ENCODE data around the gene AP1B1. TPM values are rescaled to one million over a fixed set of nuclear protein-coding genes. Genes with fewer than 3 reads are reported as not detected.
A peak's percentile ranks its signal among the peaks of the same experiment; 100 is the strongest.

The AP1B1 gene
- total RNA-seq, 1 experiment from 2014 or later: 41.3 TPM

- Histone ChIP-seq H3K27ac (peak overlapping the region; percentile 5; the same call in 1 of the 2 replicates), H3K9me3 (replicated peaks) (no peaks in the 10 kb centered on the region), H3K4me3 (peak overlapping the region; percentile 46), H3K36me3 (no peaks in the 10 kb centered on the region), H3K4me1 (peaks cover 30% of the 10 kb centered on the region), H3K27me3 (no peaks in the 10 kb centered on the region)
- DNase-seq: peak; percentile 49
Observed at GRCh38 chr22:29311464-29312217, 76.7 kb downstream of the AP1B1 start.

- peaks cover 29% of the 10 kb centered on the region for H3K4me1 ChIP-seq
- no peaks in the 10 kb centered on the region for H3K36me3 ChIP-seq
- H3K4me3 ChIP-seq: peak overlapping the region; percentile 46
- H3K27ac ChIP-seq: peak overlapping the region; percentile 5; the same call in 1 of the 2 replicates
- peak; percentile 93 to 94 for DNase-seq
- no peaks in the 10 kb centered on the region for H3K27me3 ChIP-seq
- H3K9me3 ChIP-seq (replicated peaks): no peaks in the 10 kb centered on the region
Observed at GRCh38 chr22:29310863-29311339, 77.5 kb downstream of the AP1B1 start.

GRCh38 chr22:29310065-29310862 is 78.1 kb downstream of the AP1B1 start:
- H3K27me3 ChIP-seq: no peaks in the 10 kb centered on the region
- no peaks in the 10 kb centered on the region for H3K36me3 ChIP-seq
- H3K27ac ChIP-seq: no peak overlapping the region
- peaks cover 27% of the 10 kb centered on the region for H3K4me1 ChIP-seq
- H3K4me3 ChIP-seq: no peak overlapping the region
- DNase-seq: no peak
- no peaks in the 10 kb centered on the region for H3K9me3 ChIP-seq (replicated peaks)

GRCh38 chr22:29309332-29310064 is 78.9 kb downstream of the AP1B1 start:
- H3K4me1 ChIP-seq: peaks cover 26% of the 10 kb centered on the region
- no peak overlapping the region for H3K27ac ChIP-seq
- no peaks in the 10 kb centered on the region for H3K27me3 ChIP-seq
- DNase-seq: no peak
- H3K9me3 ChIP-seq (replicated peaks): no peaks in the 10 kb centered on the region
- no peak overlapping the region for H3K4me3 ChIP-seq
- no peaks in the 10 kb centered on the region for H3K36me3 ChIP-seq

- Histone ChIP-seq H3K27ac (no peak overlapping the region), H3K4me1 (peaks cover 19% of the 10 kb centered on the region), H3K9me3 (replicated peaks) (no peaks in the 10 kb centered on the region), H3K4me3 (no peak overlapping the region), H3K27me3 (no peaks in the 10 kb centered on the region), H3K36me3 (no peaks in the 10 kb centered on the region)
- DNase-seq: no peak
Observed at GRCh38 chr22:29308791-29309262, 79.5 kb downstream of the AP1B1 start.

- H3K9me3 ChIP-seq (replicated peaks): no peaks in the 10 kb centered on the region
- H3K27ac ChIP-seq: no peak overlapping the region
- H3K4me3 ChIP-seq: no peak overlapping the region
- H3K4me1 ChIP-seq: peaks cover 15% of the 10 kb centered on the region
- DNase-seq: no peak
- no peaks in the 10 kb centered on the region for H3K36me3 ChIP-seq
- H3K27me3 ChIP-seq: no peaks in the 10 kb centered on the region
Observed at GRCh38 chr22:29308148-29308790, 80.1 kb downstream of the AP1B1 start.

- H3K27ac ChIP-seq: no peak overlapping the region
- H3K36me3 ChIP-seq: no peaks in the 10 kb centered on the region
- no peaks in the 10 kb centered on the region for H3K27me3 ChIP-seq
- H3K4me1 ChIP-seq: peaks cover 15% of the 10 kb centered on the region
- peak overlapping the region; percentile 63 for H3K4me3 ChIP-seq
- no peaks in the 10 kb centered on the region for H3K9me3 ChIP-seq (replicated peaks)
- no peak for DNase-seq
Observed at GRCh38 chr22:29307596-29308147, 80.7 kb downstream of the AP1B1 start.

- no peaks in the 10 kb centered on the region for H3K27me3 ChIP-seq
- peak; percentile 80 to 83 for DNase-seq
- peak overlapping the region; percentile 63 for H3K4me3 ChIP-seq
- peak overlapping the region; percentile 65 for H3K27ac ChIP-seq
- H3K9me3 ChIP-seq (replicated peaks): no peaks in the 10 kb centered on the region
- peaks cover 12% of the 10 kb centered on the region for H3K4me1 ChIP-seq
- H3K36me3 ChIP-seq: no peaks in the 10 kb centered on the region
Observed at GRCh38 chr22:29306835-29307595, 81.4 kb downstream of the AP1B1 start.

- peaks cover 10% of the 10 kb centered on the region; the same call in 1 of the 2 replicates for H3K4me1 ChIP-seq
- DNase-seq: peak; percentile 86 to 87
- peak within 1 kb of the TSS; percentile 65 for H3K27ac ChIP-seq
- H3K9me3 ChIP-seq (replicated peaks): no peaks in the 10 kb centered on the region
- peak within 1 kb of the TSS; percentile 63 for H3K4me3 ChIP-seq
- H3K36me3 ChIP-seq: no peaks in the 10 kb centered on the region; the same call in 1 of the 2 replicates
- no peaks in the 10 kb centered on the region for H3K27me3 ChIP-seq
Observed at GRCh38 chr22:29306175-29306834, 82.1 kb downstream of the AP1B1 start, which contains the start of gene GAS2L1. Gene GAS2L1, plus strand, starts transcription at chr22:29306650. Its CDS starts 1,456 bp downstream, at chr22:29308106.

GRCh38 chr22:29305836-29306174 is 82.6 kb downstream of the AP1B1 start:
- H3K36me3 ChIP-seq: no peaks in the 10 kb centered on the region; the same call in 1 of the 2 replicates
- no peak for DNase-seq
- peak overlapping the region; percentile 63 for H3K4me3 ChIP-seq
- no peaks in the 10 kb centered on the region for H3K27me3 ChIP-seq
- H3K9me3 ChIP-seq (replicated peaks): no peaks in the 10 kb centered on the region
- peaks cover 10% of the 10 kb centered on the region; the same call in 1 of the 2 replicates for H3K4me1 ChIP-seq
- no peak overlapping the region; the same call in 1 of the 2 replicates for H3K27ac ChIP-seq

GRCh38 chr22:29302681-29303465 is 85.5 kb downstream of the AP1B1 start:
- Histone ChIP-seq H3K4me3 (no peak overlapping the region), H3K27ac (no peak overlapping the region), H3K27me3 (no peaks in the 10 kb centered on the region), H3K36me3 (peaks cover 21% of the 10 kb centered on the region), H3K4me1 (no peaks in the 10 kb centered on the region), H3K9me3 (replicated peaks) (no peaks in the 10 kb centered on the region)
- DNase-seq: peak; percentile 44 to 56

GRCh38 chr22:29302402-29302680 is 86.0 kb downstream of the AP1B1 start:
- DNase-seq: no peak
- Histone ChIP-seq H3K27ac (no peak overlapping the region), H3K4me1 (no peaks in the 10 kb centered on the region), H3K36me3 (peaks cover 26% of the 10 kb centered on the region), H3K9me3 (replicated peaks) (no peaks in the 10 kb centered on the region), H3K4me3 (no peak overlapping the region), H3K27me3 (no peaks in the 10 kb centered on the region)

Measured in SJCRH30 (cell line).